ENCODE measurements around the gene PCCA.

PCCA gene

DNA sequence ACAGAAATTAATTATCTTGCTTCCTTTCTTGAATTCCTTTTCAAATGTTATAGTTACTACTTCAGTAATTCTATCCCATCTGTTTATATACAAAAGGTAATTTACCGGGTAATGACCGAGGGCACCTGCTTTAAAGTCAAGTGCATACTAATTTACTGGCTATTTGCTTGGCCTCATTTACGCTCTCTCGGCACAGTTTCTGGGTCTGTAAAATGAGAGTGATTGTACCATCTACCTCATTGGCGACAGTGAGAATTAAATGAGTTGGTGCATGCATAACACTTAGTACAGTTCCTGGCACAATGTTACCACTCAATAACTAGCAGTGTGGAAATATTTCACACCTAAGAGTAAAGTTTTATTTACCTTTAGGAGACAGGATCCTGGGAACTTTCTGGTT, 388.1 kb downstream of the PCCA start:
- Histone ChIP-seq H4K20me1 (ENCODE audit: low read depth, low read length) (no peaks in the 10 kb centered on the region), H3K27ac (ENCODE audit: low read depth, low read length) (no peak overlapping the region), H3K4me3 (ENCODE audit: insufficient read depth, low read length, poor library complexity, severe bottlenecking) (no peak overlapping the region), H3K9me2 (replicated peaks; ENCODE audit: insufficient read depth, low read length) (no peaks in the 10 kb centered on the region), H3K9me3 (ENCODE audit: insufficient read depth, low read length) (no peaks in the 10 kb centered on the region), H3F3A (ENCODE audit: insufficient read depth) (no peaks in the 10 kb centered on the region), H3K79me2 (ENCODE audit: insufficient read depth, low read length) (no peaks in the 10 kb centered on the region), H3K27me3 (ENCODE audit: low read length) (no peaks in the 10 kb centered on the region), H3K4me2 (ENCODE audit: low read depth, low read length, poor library complexity, severe bottlenecking) (no peak overlapping the region), H3K36me3 (ENCODE audit: low read length) (no peaks in the 10 kb centered on the region), H2AFZ (ENCODE audit: low read depth, low read length, severe bottlenecking) (no peak overlapping the region), H3K9ac (ENCODE audit: low read length) (no peak overlapping the region)
- no peak for TF ChIP-seq EZH2phosphoT487 (conservative IDR thresholded peaks at IDR 0.05; ENCODE audit: low read length)
- TF ChIP-seq, protein P1, sequence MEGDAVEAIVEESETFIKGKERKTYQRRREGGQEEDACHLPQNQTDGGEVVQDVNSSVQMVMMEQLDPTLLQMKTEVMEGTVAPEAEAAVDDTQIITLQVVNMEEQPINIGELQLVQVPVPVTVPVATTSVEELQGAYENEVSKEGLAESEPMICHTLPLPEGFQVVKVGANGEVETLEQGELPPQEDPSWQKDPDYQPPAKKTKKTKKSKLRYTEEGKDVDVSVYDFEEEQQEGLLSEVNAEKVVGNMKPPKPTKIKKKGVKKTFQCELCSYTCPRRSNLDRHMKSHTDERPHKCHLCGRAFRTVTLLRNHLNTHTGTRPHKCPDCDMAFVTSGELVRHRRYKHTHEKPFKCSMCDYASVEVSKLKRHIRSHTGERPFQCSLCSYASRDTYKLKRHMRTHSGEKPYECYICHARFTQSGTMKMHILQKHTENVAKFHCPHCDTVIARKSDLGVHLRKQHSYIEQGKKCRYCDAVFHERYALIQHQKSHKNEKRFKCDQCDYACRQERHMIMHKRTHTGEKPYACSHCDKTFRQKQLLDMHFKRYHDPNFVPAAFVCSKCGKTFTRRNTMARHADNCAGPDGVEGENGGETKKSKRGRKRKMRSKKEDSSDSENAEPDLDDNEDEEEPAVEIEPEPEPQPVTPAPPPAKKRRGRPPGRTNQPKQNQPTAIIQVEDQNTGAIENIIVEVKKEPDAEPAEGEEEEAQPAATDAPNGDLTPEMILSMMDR (IDR thresholded peaks at IDR 0.05; ENCODE audit: insufficient read depth, low read length, poor library complexity, severe bottlenecking), result no peak

DNA sequence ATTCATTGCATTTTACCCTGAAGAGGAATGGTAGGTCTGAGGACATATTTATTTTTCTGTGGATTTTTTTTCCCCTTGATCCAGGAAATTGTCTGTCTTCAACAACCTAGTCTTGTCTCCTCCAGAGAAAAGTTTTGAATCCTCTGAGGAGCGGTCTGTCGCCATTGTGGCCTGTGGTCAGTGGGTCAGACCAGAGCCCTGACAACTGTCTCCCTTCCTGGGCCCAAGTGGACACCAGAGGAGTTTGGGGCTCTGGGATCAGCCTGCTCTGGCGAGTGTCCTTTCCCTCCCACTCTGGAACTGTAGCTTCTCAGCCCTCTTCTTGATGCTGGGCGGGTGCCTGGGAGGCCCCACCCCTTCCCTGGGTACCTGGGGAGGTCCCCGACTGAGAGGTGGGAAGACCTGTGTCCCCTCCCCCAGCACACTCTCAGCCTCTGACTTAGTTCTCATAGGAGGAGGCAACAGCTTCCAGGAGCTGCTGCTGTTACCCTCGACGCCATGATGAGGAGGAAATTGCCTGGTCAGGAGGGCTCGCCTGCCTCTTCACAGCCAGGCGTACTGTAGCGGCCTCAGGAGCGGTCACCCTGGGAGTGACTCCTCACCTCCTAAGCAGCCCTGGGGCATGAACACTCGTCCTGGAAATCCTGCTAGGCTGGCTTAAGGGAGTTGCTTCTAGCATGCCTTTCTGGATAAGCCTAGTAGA, 389.4 kb downstream of the PCCA start:
- no peaks in the 10 kb centered on the region for H3K9me3 ChIP-seq (ENCODE audit: insufficient read depth, low read length)
- H3K9ac ChIP-seq (ENCODE audit: low read length), result no peak overlapping the region
- no peaks in the 10 kb centered on the region for H3F3A ChIP-seq (ENCODE audit: insufficient read depth)
- no peaks in the 10 kb centered on the region for H3K27me3 ChIP-seq (ENCODE audit: low read length)
- no peaks in the 10 kb centered on the region for H3K79me2 ChIP-seq (ENCODE audit: insufficient read depth, low read length)
- no peak overlapping the region for H3K4me2 ChIP-seq (ENCODE audit: low read depth, low read length, poor library complexity, severe bottlenecking)
- H3K4me3 ChIP-seq (ENCODE audit: insufficient read depth, low read length, poor library complexity, severe bottlenecking), result no peak overlapping the region
- no peak for TF ChIP-seq EZH2phosphoT487 (conservative IDR thresholded peaks at IDR 0.05; ENCODE audit: low read length)
- TF ChIP-seq, protein P1 (IDR thresholded peaks at IDR 0.05; ENCODE audit: insufficient read depth, low read length, poor library complexity, severe bottlenecking), result no peak
- no peak overlapping the region for H2AFZ ChIP-seq (ENCODE audit: low read depth, low read length, severe bottlenecking)
- H4K20me1 ChIP-seq (ENCODE audit: low read depth, low read length), result no peaks in the 10 kb centered on the region
- H3K27ac ChIP-seq (ENCODE audit: low read depth, low read length), result no peak overlapping the region
- H3K36me3 ChIP-seq (ENCODE audit: low read length), result no peaks in the 10 kb centered on the region
- H3K9me2 ChIP-seq (replicated peaks; ENCODE audit: insufficient read depth, low read length), result no peaks in the 10 kb centered on the region

DNA sequence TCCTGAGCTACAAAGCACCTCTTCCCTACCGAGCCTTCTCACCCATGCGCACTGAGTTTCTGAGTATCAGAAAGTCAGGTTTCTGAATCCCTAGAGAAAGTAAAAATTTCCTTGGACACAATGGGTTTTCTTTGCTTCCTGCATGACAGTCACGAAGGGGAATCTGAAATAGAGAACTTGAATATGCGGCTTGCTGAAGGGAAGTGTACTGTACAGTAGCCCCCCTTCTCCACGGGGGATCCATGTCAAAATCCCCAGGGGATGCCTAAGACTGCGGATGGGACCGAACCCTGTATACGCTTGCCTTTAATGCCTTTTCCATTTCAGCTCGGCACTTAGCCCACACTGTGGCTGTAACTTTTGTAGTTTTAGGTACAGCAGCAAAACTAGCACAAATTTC, 391.8 kb downstream of the PCCA start:
- H3K9me2 ChIP-seq (replicated peaks; ENCODE audit: insufficient read depth, low read length), result no peaks in the 10 kb centered on the region
- H3F3A ChIP-seq (ENCODE audit: insufficient read depth), result no peaks in the 10 kb centered on the region
- H3K36me3 ChIP-seq (ENCODE audit: low read length), result no peaks in the 10 kb centered on the region
- H3K9me3 ChIP-seq (ENCODE audit: insufficient read depth, low read length), result no peaks in the 10 kb centered on the region
- no peak overlapping the region for H2AFZ ChIP-seq (ENCODE audit: low read depth, low read length, severe bottlenecking)
- no peaks in the 10 kb centered on the region for H3K27me3 ChIP-seq (ENCODE audit: low read length)
- no peak for TF ChIP-seq EZH2phosphoT487 (conservative IDR thresholded peaks at IDR 0.05; ENCODE audit: low read length)
- TF ChIP-seq, protein P1 (IDR thresholded peaks at IDR 0.05; ENCODE audit: insufficient read depth, low read length, poor library complexity, severe bottlenecking), result no peak
- no peaks in the 10 kb centered on the region for H4K20me1 ChIP-seq (ENCODE audit: low read depth, low read length)
- H3K9ac ChIP-seq (ENCODE audit: low read length), result no peak overlapping the region
- H3K4me3 ChIP-seq (ENCODE audit: insufficient read depth, low read length, poor library complexity, severe bottlenecking), result no peak overlapping the region
- H3K79me2 ChIP-seq (ENCODE audit: insufficient read depth, low read length), result no peaks in the 10 kb centered on the region
- H3K4me2 ChIP-seq (ENCODE audit: low read depth, low read length, poor library complexity, severe bottlenecking), result no peak overlapping the region
- no peak overlapping the region for H3K27ac ChIP-seq (ENCODE audit: low read depth, low read length)
